ENCODE data around the gene CDKN2D. TPM values are rescaled to one million over a fixed set of nuclear protein-coding genes. Genes with fewer than 3 reads are reported as not detected.

CDKN2D gene
- polyA plus RNA-seq, 1 donor, result 8.5 TPM

DNA sequence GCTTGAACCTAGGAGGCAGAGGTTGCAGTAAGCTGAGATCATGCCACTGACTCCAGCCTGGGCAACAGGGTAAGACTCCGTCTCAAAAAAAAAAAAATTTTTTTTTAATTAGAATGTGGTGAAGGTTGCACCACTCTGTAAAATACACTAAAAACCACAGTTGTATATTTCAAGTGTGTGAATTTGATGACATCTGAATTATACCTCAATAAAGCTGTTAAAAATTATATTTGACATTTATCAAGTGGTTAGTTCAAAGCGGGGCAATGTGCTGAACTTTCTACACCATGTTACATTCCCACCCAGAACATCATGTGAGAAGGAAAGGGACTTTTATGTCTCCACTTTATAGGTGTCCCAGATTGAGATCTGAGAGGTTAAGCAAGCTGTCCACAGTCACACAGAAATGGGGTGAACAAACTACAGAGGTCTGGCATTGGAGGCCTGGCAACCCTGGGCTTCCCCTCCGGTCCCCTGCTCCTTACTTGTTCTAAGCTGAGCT lies 45.6 kb downstream of the CDKN2D start:
- no peak for DNase-seq

DNA sequence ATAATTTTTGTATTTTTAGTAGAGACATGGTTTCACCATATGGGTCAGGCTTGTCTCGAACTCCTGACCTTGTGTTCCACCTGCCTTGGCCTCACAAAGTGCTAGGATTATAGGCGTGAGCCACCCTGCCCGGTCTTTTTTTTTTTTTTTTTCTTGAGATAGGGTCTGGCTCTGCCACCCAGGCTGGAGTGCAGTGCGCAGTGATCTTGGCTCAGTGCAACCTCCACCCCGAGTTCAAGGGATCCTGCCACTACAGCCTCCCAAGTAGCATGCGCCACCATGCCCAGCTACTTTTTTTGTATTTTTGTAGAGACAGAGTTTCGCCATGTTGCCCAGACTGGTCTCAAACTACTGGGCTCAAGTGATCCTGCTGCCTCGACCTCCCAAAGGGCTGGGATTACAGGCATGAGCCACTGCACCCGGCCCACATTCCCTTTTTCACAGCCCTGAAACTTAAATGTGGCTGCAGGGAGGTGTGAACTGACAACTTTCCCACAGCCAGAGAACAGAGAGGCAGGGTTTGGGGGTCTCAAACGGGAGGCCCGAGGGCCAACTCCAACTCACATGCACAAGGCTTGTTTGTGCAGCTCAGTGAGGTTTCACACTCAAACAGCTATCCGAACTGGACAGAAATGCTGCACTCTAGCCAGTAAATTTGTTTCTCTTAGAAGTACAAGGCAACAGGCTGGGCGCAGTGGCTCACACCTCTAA lies 47.2 kb downstream of the CDKN2D start:
- no peak for DNase-seq

DNA sequence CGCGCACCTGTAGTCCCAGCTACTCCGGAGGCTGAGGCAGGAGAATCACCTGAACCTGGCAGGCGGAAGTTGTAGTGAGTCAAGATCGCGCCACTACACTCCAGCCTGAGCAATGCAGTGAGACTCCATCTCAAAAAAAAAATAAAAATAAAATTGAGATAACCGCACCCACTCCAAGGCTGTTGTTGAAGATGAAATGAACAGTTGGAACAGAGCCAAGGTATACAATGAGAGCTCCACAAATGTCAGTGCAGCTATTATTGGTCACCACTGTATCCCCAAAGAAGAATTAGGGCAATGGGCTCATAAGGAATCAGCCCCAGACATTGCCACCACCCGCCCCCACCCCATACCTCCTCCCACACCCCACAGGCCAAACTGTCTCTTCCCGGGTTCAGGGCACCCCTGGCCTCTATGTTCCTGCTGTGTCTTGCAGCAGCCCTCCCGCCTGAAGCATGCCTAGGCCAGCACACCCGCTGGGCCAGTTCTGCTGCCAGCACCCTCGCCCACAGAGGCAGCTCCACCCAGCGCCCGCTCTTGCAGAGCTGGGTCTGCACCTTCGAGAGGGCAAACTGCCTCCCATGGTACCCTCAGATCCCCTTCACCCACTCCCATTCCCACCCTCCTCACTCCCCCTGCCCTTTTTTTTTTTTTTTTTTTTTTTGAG lies 48.0 kb downstream of the CDKN2D start:
- no peak for DNase-seq

DNA sequence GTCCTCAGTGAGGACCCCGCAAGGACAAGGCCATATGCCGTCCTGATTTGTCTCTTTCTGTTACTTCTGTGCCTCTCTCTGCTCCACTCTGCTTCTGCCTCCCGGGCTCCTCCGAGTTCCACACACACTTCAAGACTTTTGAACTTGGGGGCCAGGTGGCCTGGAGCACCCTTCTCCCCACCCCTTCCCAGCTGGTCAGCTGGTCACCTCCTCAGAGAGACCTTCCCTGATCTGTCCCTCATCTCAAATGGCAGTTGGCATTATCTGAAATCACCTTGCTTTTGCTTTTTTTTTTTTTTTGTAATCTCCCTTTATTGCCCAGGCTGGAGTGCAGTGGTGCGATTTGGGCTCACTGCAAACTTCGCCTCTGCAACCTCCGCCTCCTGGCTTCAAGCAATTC lies 49.4 kb downstream of the CDKN2D start:
- no peak for DNase-seq

DNA sequence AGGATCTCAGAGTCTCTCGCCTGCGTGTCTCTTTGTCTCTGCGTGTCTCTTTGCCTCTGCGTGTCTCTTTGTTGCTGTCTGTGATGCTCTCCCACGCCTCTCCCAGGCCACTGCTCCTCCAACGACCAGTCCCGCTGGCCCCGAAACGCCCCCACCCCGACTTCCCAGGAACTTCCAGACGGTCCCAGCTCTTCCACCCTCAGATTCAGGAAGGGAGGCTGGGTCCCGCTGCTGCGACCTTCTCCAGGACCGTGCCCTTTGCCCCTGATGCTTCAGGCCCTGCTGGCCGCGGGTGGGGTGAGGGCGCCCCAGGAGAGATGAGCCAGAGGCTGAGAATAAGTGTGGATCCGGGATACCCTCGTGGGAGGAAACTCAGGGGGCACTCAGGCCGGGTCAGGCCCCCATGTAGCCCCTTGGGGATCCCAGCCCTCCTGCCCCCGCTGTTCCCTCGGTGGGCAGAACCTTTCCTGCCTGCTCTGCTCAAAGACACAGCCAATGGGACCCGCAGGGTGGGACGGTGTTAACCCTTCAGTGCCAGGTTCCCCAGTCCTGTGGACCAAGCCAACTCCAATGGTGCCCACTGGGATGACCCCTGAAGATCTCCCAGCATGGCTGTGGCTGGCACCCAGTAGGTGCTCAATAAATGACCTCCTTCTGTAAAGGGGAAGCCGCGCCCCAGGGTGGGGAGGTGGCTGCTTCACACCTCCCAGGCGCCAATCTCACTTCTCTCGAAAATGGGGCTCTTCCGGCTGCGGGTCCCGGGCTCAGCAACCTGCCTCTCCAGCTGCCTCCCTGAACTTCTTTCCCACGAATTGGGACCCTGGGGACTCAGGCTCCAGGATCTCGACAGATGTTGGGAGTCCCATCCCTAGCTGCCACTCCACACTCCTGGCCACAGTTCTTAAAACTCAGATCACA lies 50.1 kb downstream of the CDKN2D start:
- no peak for DNase-seq

DNA sequence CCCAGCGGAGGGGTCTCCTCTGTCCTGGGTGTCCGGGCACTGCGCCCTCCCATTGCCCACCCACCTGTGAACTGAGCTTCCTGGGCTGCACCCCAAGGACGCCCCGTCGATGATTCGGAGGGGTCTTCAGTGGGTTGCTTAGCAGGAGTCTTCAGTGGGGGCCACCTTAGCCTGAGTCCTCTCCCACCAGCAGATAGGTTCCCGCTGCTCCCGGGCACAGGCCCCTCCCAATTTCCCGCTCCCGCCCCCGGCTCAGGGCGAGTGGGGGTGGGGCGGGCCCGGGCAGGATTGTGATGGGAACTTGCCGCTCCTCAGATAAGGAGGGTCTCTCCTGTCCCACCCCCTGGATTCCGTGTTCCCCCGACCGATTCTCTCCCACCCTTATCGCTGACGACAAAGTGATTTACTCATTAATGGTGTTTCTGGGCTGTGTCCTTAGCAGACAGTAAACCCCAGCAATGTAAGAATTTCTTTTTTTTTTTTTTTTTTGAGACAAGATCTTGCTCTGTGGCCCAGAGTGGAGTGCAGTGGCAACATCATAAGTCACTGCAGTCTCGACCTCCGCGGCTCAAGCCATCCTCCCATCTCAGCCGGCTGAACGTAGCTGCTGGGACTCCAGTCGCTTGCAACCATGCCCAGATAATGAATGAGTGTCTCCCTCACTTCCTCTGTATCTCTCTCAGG lies 50.9 kb downstream of the CDKN2D start:
- no peak for DNase-seq

DNA sequence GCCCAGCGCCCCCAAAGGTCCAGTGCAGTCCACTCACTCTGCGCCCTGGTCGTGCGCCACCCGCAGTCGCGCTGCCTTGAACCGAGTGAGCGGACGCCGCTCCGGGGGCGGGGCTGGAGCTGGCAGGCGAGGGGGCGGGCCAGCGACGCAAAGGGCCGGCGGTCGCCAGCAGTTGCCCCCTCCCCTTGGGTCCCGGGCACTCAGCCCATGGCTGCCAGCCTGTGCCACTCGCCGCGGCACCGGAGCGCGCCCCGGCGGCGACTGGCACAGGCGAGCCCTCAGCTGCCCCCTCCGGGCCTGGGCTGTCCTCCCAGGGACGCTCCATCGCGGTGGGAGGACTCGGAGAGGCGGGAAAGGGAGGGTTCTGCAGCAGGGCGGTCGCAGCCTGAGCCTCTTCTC lies 51.4 kb downstream of the CDKN2D start, which contains the start of gene S1PR5:
Gene S1PR5 (minus strand): TSS at position 87 of the 399 bp plus-strand sequence. CDS start 2,436 bp downstream, outside the sequence.
- no peak for DNase-seq

DNA sequence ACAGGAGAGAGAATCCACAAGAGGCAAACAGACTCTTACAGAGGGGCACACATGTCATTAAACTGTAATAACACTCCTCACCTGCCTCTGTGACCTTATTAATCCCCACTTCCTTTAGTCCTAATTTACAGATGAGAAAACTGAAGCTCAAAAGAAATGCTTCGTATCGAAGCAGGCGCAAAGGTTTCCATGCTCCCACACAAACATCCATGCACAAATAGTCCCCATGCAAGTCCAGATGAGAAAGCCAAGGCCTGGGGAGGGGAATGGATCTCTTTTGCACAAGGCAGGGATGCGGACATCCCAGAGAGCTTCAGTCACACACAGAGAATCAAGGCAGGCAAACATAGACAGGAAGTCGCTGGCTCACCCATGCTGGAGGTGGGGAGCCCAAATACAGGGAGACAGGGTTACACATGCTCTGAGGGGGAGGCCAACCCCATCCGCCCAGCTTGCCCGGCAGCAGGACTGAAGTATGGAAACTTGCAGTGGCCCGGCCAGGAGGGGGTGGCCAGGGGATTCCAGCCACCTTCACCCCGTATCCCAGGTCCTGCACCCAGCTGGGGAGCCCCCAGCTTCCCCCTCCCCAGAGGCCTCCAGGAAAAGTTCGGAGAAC lies 52.0 kb downstream of the CDKN2D start:
- no peak for DNase-seq

Other genes starting within 250 kb of the CDKN2D start
- 25.4 TPM for gene RAVER1, start 235.4 kb downstream of the CDKN2D start, polyA plus RNA-seq (ENCODE audit: insufficient read length)
- 8.1 TPM for gene ICAM3, start 229.4 kb downstream of the CDKN2D start, polyA plus RNA-seq (ENCODE audit: insufficient read length)
- gene TYK2, start 188.4 kb downstream of the CDKN2D start, polyA plus RNA-seq (ENCODE audit: insufficient read length), result 133 TPM
- 141 TPM for gene CDC37, start 165.4 kb downstream of the CDKN2D start, polyA plus RNA-seq (ENCODE audit: insufficient read length)
- 1.5 TPM for gene PDE4A, start 148.4 kb downstream of the CDKN2D start, polyA plus RNA-seq (ENCODE audit: insufficient read length)
- 74.0 TPM for gene KEAP1, start 65.6 kb downstream of the CDKN2D start, polyA plus RNA-seq (ENCODE audit: insufficient read length)
- 0.57 TPM for gene S1PR5, start 51.5 kb downstream of the CDKN2D start, polyA plus RNA-seq (ENCODE audit: insufficient read length)
- gene ATG4D, start 25.1 kb downstream of the CDKN2D start, polyA plus RNA-seq (ENCODE audit: insufficient read length), result 26.8 TPM
- gene KRI1, start 3.0 kb downstream of the CDKN2D start, polyA plus RNA-seq (ENCODE audit: insufficient read length), result 42.2 TPM
- gene AP1M2, start 18.3 kb upstream of the CDKN2D start, polyA plus RNA-seq (ENCODE audit: insufficient read length), result 35.5 TPM
- gene SLC44A2, start 56.6 kb upstream of the CDKN2D start, polyA plus RNA-seq (ENCODE audit: insufficient read length), result 180 TPM
- gene ILF3, start 85.4 kb upstream of the CDKN2D start, polyA plus RNA-seq (ENCODE audit: insufficient read length), result 358 TPM
- gene QTRT1, start 132.5 kb upstream of the CDKN2D start, polyA plus RNA-seq (ENCODE audit: insufficient read length), result 51.1 TPM
- 155 TPM for gene DNM2, start 149.1 kb upstream of the CDKN2D start, polyA plus RNA-seq (ENCODE audit: insufficient read length)

Measured in left kidney (tissue), 2 donors.